OCI-LY3 (cell line): ENCODE measurements around the gene SLC19A1.

Experiments used
- EZH2phosphoT487 ChIP-seq: fragments of 200-600 bp; shearing (Covaris generic); IDR thresholded peaks from 2 replicates; pipeline ENCODE4 v1.6.1; 2018; ENCODE audit warnings: antibody characterized with exemption, mixed run types, low read depth
- TF ChIP-seq, protein P1 (sequence below): fragments of 200-600, 300-600 bp; sonication (generic); IDR thresholded peaks from 2 replicates; pipeline ENCODE4 v1.5.1; 2014; ENCODE audit warnings: antibody characterized with exemption, low read length, low read depth

DNA sequence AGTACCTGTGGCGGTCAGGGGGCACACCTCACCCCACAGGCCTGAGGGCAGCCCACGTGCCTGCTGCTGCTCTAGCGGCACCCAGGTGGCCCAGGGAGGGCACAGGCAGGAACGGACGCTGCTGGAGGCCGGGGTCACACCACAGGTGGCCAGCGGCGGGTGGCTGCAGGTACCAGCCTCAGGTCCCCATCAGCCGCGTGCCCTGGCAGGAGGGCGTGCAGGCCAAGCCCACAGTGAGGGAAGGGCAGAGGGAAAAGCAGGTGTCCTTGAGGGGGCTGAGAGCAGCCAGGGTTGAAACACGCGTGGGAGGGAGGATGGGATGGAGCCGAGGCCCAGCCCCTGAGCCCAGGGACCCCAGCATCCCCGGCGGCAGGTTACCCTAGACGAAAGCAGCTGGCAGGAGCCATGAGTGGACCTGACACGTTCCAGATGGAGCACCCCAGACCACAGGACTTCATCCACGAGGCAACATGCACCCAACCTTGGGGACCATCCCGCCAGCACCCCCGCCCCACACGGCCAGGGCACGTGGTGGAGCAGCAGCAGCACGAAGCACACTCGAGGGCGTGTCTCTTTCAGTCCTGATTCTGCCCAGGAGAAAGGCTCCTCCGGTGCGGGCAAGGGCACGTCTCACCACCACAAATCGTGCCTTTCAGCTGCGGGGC is 3.7 kb downstream of the SLC19A1 start:
- TF ChIP-seq, protein P1, sequence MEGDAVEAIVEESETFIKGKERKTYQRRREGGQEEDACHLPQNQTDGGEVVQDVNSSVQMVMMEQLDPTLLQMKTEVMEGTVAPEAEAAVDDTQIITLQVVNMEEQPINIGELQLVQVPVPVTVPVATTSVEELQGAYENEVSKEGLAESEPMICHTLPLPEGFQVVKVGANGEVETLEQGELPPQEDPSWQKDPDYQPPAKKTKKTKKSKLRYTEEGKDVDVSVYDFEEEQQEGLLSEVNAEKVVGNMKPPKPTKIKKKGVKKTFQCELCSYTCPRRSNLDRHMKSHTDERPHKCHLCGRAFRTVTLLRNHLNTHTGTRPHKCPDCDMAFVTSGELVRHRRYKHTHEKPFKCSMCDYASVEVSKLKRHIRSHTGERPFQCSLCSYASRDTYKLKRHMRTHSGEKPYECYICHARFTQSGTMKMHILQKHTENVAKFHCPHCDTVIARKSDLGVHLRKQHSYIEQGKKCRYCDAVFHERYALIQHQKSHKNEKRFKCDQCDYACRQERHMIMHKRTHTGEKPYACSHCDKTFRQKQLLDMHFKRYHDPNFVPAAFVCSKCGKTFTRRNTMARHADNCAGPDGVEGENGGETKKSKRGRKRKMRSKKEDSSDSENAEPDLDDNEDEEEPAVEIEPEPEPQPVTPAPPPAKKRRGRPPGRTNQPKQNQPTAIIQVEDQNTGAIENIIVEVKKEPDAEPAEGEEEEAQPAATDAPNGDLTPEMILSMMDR, result no peak
- no peak for TF ChIP-seq EZH2phosphoT487
